OCI-LY3 (cell line): ENCODE measurements around the gene ORM1.

Experiments
- H2AFZ ChIP-seq: fragments of 200-600, 300-600 bp; shearing (Covaris generic); 2 replicates; pipeline ENCODE4 v1.6.0; 2014; ENCODE audit warnings: antibody characterized with exemption, low read depth, low read length
- H3K27ac ChIP-seq: fragments of 200-600, 300-600 bp; sonication (generic); 2 replicates; pipeline ENCODE4 v1.5.1; 2014; ENCODE audit warnings: mild to moderate bottlenecking, low read length, moderate library complexity, mixed read lengths
- H3K27me3 ChIP-seq: fragments of 200-600, 300-600 bp; sonication (generic); 2 replicates; pipeline ENCODE4 v1.6.1; 2014; ENCODE audit warnings: low read depth, low read length, mixed read lengths
- H3K36me3 ChIP-seq: fragments of 200-600, 300-600 bp; sonication (generic); replicated peaks from 2 replicates; pipeline ENCODE3; 2014; ENCODE audit warnings: low read depth, low read length, mixed read lengths
- H3K4me1 ChIP-seq: fragments of 300-600, 200-600 bp; sonication (generic); 2 replicates; pipeline ENCODE4 v1.6.1; 2014; ENCODE audit warnings: low read length, mixed read lengths
- H3K4me2 ChIP-seq: fragments of 200-600, 300-600 bp; sonication (generic); 2 replicates; pipeline ENCODE4 v1.6.1; 2014; ENCODE audit warnings: low read length, mixed read lengths
- H3K4me3 ChIP-seq: fragments of 300-600, 200-600 bp; sonication (generic); 2 replicates; pipeline ENCODE4 v1.5.1; 2014; ENCODE audit warnings: antibody characterized with exemption, mild to moderate bottlenecking, low read length, moderate library complexity
- H3K79me2 ChIP-seq: fragments of 300-600, 200-600 bp; shearing (Covaris generic); 2 replicates; pipeline ENCODE4 v1.6.1; 2014; ENCODE audit warnings: mild to moderate bottlenecking, low read length, mixed read lengths
- H3K9ac ChIP-seq: fragments of 300-600, 200-600 bp; shearing (Covaris generic); 2 replicates; pipeline ENCODE4 v1.6.0; 2014; ENCODE audit warnings: mild to moderate bottlenecking, low read length, moderate library complexity
- H3K9me3 ChIP-seq: fragments of 200-600, 300-600 bp; shearing (Covaris generic); 2 replicates; pipeline ENCODE4 v1.6.1; 2014; ENCODE audit warnings: low read length, mixed read lengths; ENCODE audit not compliant: insufficient read depth
- H4K20me1 ChIP-seq: fragments of 200-600, 300-600 bp; sonication (generic); 2 replicates; pipeline ENCODE4 v1.6.1; 2016; ENCODE audit warnings: low read length, mixed read lengths; ENCODE audit not compliant: insufficient read depth
- EZH2phosphoT487 ChIP-seq: fragments of 200-600 bp; shearing (Covaris generic); IDR thresholded peaks from 2 replicates; pipeline ENCODE4 v1.6.1; 2018; ENCODE audit warnings: antibody characterized with exemption, mixed run types, low read depth
- TF ChIP-seq, protein P1 (sequence below): fragments of 200-600, 300-600 bp; sonication (generic); IDR thresholded peaks from 2 replicates; pipeline ENCODE4 v1.5.1; 2014; ENCODE audit warnings: antibody characterized with exemption, low read length, low read depth

Gene ORM1

DNA sequence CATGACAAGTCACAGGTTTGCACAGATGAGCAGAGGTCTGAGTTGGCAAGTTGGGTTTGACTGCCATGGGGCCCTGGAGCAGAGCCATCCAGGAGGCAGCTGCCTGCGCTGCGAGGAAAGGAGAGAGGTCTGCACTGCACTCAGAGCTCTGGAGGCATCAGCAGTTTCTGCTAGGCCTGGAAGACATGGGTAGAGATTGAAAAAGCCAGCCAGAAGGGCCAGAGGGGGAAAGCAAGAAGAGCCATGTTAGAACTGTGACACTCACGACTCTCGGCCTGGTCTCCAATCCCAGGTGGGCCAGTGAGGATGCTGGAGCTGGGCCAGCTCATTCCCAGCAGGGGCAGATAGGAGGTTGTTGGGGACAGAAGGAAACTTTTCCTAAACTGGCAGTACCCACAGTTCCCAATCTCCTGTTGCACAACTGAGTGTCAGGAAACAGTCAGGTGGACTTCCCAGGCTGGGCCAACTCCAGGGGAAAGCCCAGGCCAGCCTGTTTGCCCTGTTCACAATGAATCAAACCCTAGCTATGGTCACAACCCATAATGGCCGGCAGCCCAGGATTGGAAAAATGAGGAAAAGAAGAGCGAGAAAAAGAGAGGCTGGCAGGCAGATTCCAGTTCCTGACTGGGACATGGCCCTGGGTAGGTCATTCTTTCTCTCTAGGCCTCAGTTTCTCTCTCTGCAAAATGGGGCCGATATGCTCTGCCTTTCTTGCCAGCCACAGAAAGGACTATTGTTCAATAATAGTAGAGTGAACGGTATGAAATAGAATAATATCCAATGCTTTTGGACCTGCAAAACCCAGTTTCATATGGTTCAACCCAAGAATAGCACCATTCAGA lies 7.8 kb upstream of the ORM1 start:
- no peak overlapping the region for H3K4me2 ChIP-seq
- H3K4me1 ChIP-seq: no peaks in the 10 kb centered on the region; the same call in 1 of the 2 replicates

DNA sequence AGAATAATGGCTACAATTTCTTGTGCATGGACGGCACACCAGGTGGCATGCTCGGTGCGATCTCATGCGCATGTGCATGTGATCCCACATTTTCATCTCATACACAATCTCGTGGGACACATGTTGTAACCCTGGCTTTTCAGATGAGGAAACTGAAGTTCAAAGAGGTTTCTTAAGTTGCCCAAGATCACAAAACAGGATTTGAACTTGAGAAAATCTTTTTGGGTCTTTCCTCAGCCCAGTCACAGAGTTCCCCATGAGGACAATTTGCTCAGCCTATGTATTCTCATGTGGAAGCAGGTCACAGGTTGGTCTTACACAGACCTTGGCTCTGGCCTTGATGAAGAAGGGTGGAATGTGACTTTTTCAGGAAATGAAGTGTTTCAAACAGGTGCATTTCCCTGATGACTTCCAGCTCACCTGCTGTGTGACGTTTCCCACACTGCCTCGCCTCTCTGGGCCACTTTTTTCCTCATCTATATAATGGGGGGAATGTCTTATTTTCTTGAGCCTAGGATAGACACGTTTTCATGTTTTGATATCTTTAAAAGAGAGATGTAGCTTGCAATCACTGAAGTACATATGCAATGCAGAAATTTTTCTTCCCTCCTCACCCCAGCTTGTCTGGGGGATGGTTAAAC lies 7.1 kb upstream of the ORM1 start:
- no peak overlapping the region for H3K4me3 ChIP-seq
- no peak overlapping the region for H2AFZ ChIP-seq
- no peaks in the 10 kb centered on the region for H3K36me3 ChIP-seq
- H3K27me3 ChIP-seq: peaks cover 5% of the 10 kb centered on the region; the same call in 1 of the 2 replicates
- no peak overlapping the region for H3K4me2 ChIP-seq
- no peak overlapping the region for H3K9ac ChIP-seq
- no peaks in the 10 kb centered on the region for H3K9me3 ChIP-seq
- H4K20me1 ChIP-seq: no peaks in the 10 kb centered on the region
- no peaks in the 10 kb centered on the region; the same call in 1 of the 2 replicates for H3K4me1 ChIP-seq
- no peak overlapping the region for H3K27ac ChIP-seq
- H3K79me2 ChIP-seq: no peaks in the 10 kb centered on the region
- no peak for TF ChIP-seq EZH2phosphoT487
- TF ChIP-seq, protein P1, sequence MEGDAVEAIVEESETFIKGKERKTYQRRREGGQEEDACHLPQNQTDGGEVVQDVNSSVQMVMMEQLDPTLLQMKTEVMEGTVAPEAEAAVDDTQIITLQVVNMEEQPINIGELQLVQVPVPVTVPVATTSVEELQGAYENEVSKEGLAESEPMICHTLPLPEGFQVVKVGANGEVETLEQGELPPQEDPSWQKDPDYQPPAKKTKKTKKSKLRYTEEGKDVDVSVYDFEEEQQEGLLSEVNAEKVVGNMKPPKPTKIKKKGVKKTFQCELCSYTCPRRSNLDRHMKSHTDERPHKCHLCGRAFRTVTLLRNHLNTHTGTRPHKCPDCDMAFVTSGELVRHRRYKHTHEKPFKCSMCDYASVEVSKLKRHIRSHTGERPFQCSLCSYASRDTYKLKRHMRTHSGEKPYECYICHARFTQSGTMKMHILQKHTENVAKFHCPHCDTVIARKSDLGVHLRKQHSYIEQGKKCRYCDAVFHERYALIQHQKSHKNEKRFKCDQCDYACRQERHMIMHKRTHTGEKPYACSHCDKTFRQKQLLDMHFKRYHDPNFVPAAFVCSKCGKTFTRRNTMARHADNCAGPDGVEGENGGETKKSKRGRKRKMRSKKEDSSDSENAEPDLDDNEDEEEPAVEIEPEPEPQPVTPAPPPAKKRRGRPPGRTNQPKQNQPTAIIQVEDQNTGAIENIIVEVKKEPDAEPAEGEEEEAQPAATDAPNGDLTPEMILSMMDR: no peak

More for the DNA sequence above, 7.8 kb upstream of the ORM1 start:
- Histone ChIP-seq H3K4me3 (no peak overlapping the region), H3K9me3 (no peaks in the 10 kb centered on the region), H3K36me3 (no peaks in the 10 kb centered on the region), H4K20me1 (no peaks in the 10 kb centered on the region), H3K79me2 (no peaks in the 10 kb centered on the region), H3K27me3 (peaks cover 5% of the 10 kb centered on the region; the same call in 1 of the 2 replicates), H2AFZ (no peak overlapping the region), H3K9ac (no peak overlapping the region), H3K27ac (no peak overlapping the region)
- TF ChIP-seq, protein P1: no peak
- TF ChIP-seq EZH2phosphoT487: no peak

DNA sequence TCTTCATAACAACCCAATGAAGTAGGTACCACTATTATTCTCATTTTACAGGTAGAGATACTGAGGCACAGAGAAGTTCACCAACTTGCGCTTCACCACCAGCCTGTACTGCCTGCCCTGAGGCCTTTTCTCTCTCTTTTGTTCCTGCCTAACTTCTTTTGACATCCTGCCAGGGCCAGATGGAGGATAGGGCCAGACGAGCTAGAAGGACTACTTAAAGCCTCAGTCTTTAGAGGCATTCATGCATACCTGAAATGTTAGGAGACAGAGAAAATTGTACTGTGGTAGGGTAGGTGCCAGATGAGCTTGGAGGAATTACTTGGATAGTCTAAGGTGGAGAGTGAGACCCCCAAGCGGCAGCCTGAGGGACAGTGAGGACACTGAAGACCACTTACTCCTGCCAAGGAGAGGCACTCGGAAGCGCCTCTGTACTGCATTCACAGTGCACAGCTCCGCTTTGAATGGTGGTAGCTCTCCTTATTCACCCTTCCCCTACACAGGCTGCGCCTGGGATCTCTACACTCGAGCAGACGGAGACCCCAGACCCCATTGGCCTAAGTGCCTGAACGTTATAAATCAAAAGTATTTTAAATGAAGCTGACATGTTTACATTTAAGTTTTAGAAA lies 6.2 kb upstream of the ORM1 start:
- TF ChIP-seq, protein P1: no peak
- no peak for TF ChIP-seq EZH2phosphoT487
- Histone ChIP-seq H3K4me3 (no peak overlapping the region), H3K27ac (no peak overlapping the region), H3K9me3 (no peaks in the 10 kb centered on the region), H3K9ac (no peak overlapping the region), H2AFZ (no peak overlapping the region), H4K20me1 (no peaks in the 10 kb centered on the region), H3K4me2 (no peak overlapping the region), H3K79me2 (no peaks in the 10 kb centered on the region), H3K4me1 (no peaks in the 10 kb centered on the region; the same call in 1 of the 2 replicates), H3K36me3 (no peaks in the 10 kb centered on the region), H3K27me3 (peaks cover 5% of the 10 kb centered on the region; the same call in 1 of the 2 replicates)
